A549 (cell line): ENCODE data around the gene SORL1. TPM values are rescaled to one million over a fixed set of nuclear protein-coding genes. Genes with fewer than 3 reads are reported as not detected.

Source experiments
- ATAC-seq, 2 experiments: fragments of 200-7000 bp in 1 of 2; fragments of >200 bp in 1 of 2; cut with Nextera tagmentation in 1 of 2; cut with Tn5 transposase in 1 of 2; 3 replicates each; pipeline versions ENCODE4 v1.8.0 to v1.9.1; 2018 to 2020; ENCODE audit warnings: mild to moderate bottlenecking in 1 of 2, moderate library complexity in 1 of 2
- CTCF ChIA-PET: fragments of 300-600 bp; sonication (Branson Sonifier 250); formaldehyde crosslinking; extraction: SDS; loops from one replicate; lab custom pipeline; 2021; ENCODE audit warnings: antibody characterized with exemption, inconsistent platforms; lab: Yijun Ruan, JAX
- POLR2A ChIA-PET: fragments of 350-600 bp; formaldehyde crosslinking; extraction: SDS; loops from one replicate; lab custom pipeline; 2021; ENCODE audit warnings: antibody characterized with exemption, inconsistent platforms; lab: Yijun Ruan, JAX
- DNase-seq, 2 experiments: peaks; one replicate each; pipeline versions ENCODE4 v3.0.0 to v3.0.0-alpha.2; 2011 to 2016; ENCODE audit warnings: low read depth in 1 of 2, low spot score in 1 of 2
- FAIRE-seq: peaks from 2 replicates; lab custom pipeline; 2011; peaks lifted over from hg19 to GRCh38; lab: Jason Lieb, UNC
- H3K27ac ChIP-seq, 2 experiments: fragments of >200 bp; sonication (Bioruptor Twin); formaldehyde crosslinking; 3 replicates each; pipeline ENCODE4 v1.5.1; 2016 to 2017
- H3K4me1 ChIP-seq: fragments of >200 bp; sonication (Bioruptor Twin); formaldehyde crosslinking; 3 replicates; pipeline ENCODE4 v1.6.1; 2016
- H3K4me2 ChIP-seq: fragments of >200 bp; sonication (Bioruptor Twin); formaldehyde crosslinking; 3 replicates; pipeline ENCODE4 v1.6.1; 2016
- H3K4me3 ChIP-seq: fragments of >200 bp; sonication (Bioruptor Twin); formaldehyde crosslinking; 3 replicates; pipeline ENCODE4 v1.5.1; 2016
- H3K9me3 ChIP-seq: fragments of >200 bp; sonication (Bioruptor Twin); formaldehyde crosslinking; 3 replicates; pipeline ENCODE4 v1.6.1; 2016
- CBX2 ChIP-seq: fragments of 200-600 bp; sonication (generic); IDR thresholded peaks from 2 replicates; pipeline ENCODE4 v1.6.1; 2016; ENCODE audit warnings: low read depth, mild to moderate bottlenecking, borderline replicate concordance
- CEBPB ChIP-seq, 2 experiments: fragments of >200 bp in 1 of 2; sonication (Bioruptor Twin) in 1 of 2; formaldehyde crosslinking in 1 of 2; IDR thresholded peaks; 2 replicates each; pipeline ENCODE4 v1.6.1; 2012 to 2016
- CTCF ChIP-seq: fragments of >200 bp; sonication (Bioruptor Twin); formaldehyde crosslinking; IDR thresholded peaks from 3 replicates; pipeline ENCODE4 v1.5.1; 2016
- EHF ChIP-seq: fragments of 250-450 bp; sonication (Bioruptor Pico); IDR thresholded peaks from 2 replicates; pipeline ENCODE4 v1.5.0; 2020; ENCODE audit warnings: mild to moderate bottlenecking
- FOSL2 ChIP-seq, 2 experiments: fragments of 450-650 bp in 1 of 2; fragments of >200 bp in 1 of 2; sonication (Bioruptor Twin) in 1 of 2; formaldehyde crosslinking; IDR thresholded peaks; 2 replicates each; pipeline versions ENCODE4 v1.5.0 to v1.6.1; 2016 to 2020; ENCODE audit warnings: mild to moderate bottlenecking in 1 of 2, moderate library complexity in 1 of 2
- GATA3 ChIP-seq: IDR thresholded peaks from 2 replicates; pipeline ENCODE4 v1.6.1; 2012; ENCODE audit warnings: borderline replicate concordance
- HDAC2 ChIP-seq: fragments of 200-600 bp; sonication (generic); IDR thresholded peaks from 2 replicates; pipeline ENCODE4 v1.6.1; 2016
- HMGXB4 ChIP-seq: fragments of 250-450 bp; sonication (Bioruptor Pico); IDR thresholded peaks from 2 replicates; pipeline ENCODE4 v1.5.0; 2021; ENCODE audit warnings: mild to moderate bottlenecking, moderate library complexity, borderline replicate concordance
- HOXA7 ChIP-seq: fragments of 250-450 bp; sonication (Bioruptor Pico); IDR thresholded peaks from 2 replicates; pipeline ENCODE4 v1.5.0; 2020; ENCODE audit warnings: mild to moderate bottlenecking, moderate library complexity
- HOXB5 ChIP-seq: fragments of 250-450 bp; sonication (Bioruptor Pico); IDR thresholded peaks from 2 replicates; pipeline ENCODE4 v1.5.0; 2020; ENCODE audit warnings: mild to moderate bottlenecking, moderate library complexity
- JUN ChIP-seq, 2 experiments: fragments of >200 bp; sonication (Bioruptor Twin); formaldehyde crosslinking; IDR thresholded peaks; 2 replicates in 1 of 2; 3 replicates in 1 of 2; pipeline ENCODE4 v1.6.1; 2016 to 2017
- MAFK ChIP-seq: fragments of 450-650 bp; IDR thresholded peaks from 2 replicates; pipeline ENCODE4 v1.6.1; 2014; ENCODE audit not compliant: partially characterized antibody
- MAX ChIP-seq: IDR thresholded peaks from 2 replicates; pipeline ENCODE4 v1.6.1; 2012
- MAZ ChIP-seq: fragments of 150-350 bp; IDR thresholded peaks from 2 replicates; pipeline ENCODE4 v1.6.1; 2014; ENCODE audit warnings: antibody characterized with exemption, low read depth, low read length, borderline replicate concordance
- MYC ChIP-seq: IDR thresholded peaks from 2 replicates; pipeline ENCODE4 v1.6.1; 2012; ENCODE audit warnings: mild to moderate bottlenecking, inconsistent platforms, low read length, improper control_type of control experiment, borderline replicate concordance
- NR3C1 ChIP-seq: fragments of >200 bp; sonication (Bioruptor Twin); formaldehyde crosslinking; IDR thresholded peaks from 3 replicates; pipeline ENCODE4 v1.6.1; 2017
- PHF8 ChIP-seq: fragments of 200-600 bp; sonication (generic); IDR thresholded peaks from 2 replicates; pipeline ENCODE4 v1.6.1; 2016; ENCODE audit warnings: low read depth, mild to moderate bottlenecking, antibody characterized with exemption, moderate library complexity, borderline replicate concordance
- POLR2A ChIP-seq: IDR thresholded peaks from 2 replicates; pipeline ENCODE4 v1.6.1; 2012; ENCODE audit warnings: mild to moderate bottlenecking, low read length
- RAD21 ChIP-seq, 2 experiments: fragments of >200 bp in 1 of 2; sonication (Bioruptor Twin) in 1 of 2; formaldehyde crosslinking in 1 of 2; IDR thresholded peaks in 1 of 2; conservative IDR thresholded peaks in 1 of 2; 2 replicates in 1 of 2; 3 replicates in 1 of 2; pipeline ENCODE4 v1.6.1; 2012 to 2018; ENCODE audit warnings: inconsistent platforms in 1 of 2
- RARB ChIP-seq: fragments of 250-450 bp; sonication (Bioruptor Pico); IDR thresholded peaks from 2 replicates; pipeline ENCODE4 v1.8.0; 2021; ENCODE audit warnings: mild to moderate bottlenecking, moderate library complexity
- REST ChIP-seq: fragments of 200-600 bp; sonication (generic); IDR thresholded peaks from 2 replicates; pipeline ENCODE4 v1.6.1; 2016; ENCODE audit warnings: antibody characterized with exemption, mild to moderate bottlenecking, moderate library complexity
- SMC3 ChIP-seq: fragments of >200 bp; sonication (Bioruptor Twin); formaldehyde crosslinking; IDR thresholded peaks from 3 replicates; pipeline ENCODE4 v1.6.1; 2018; ENCODE audit warnings: inconsistent platforms
- SREBF2 ChIP-seq: fragments of 450-650 bp; IDR thresholded peaks from 2 replicates; pipeline ENCODE4 v1.6.1; 2014; ENCODE audit warnings: mild to moderate bottlenecking, moderate library complexity
- TFCP2L1 ChIP-seq: fragments of 250-450 bp; sonication (Bioruptor Pico); IDR thresholded peaks from 2 replicates; pipeline ENCODE4 v1.5.0; 2021; ENCODE audit warnings: mild to moderate bottlenecking
- USF2 ChIP-seq: fragments of 450-650 bp; IDR thresholded peaks from 2 replicates; pipeline ENCODE4 v1.6.1; 2014; ENCODE audit warnings: antibody characterized with exemption
- ZFP36 ChIP-seq: fragments of 450-650 bp; IDR thresholded peaks from 2 replicates; pipeline ENCODE4 v1.6.1; 2014; ENCODE audit warnings: borderline replicate concordance; ENCODE audit not compliant: partially characterized antibody
- WGBS: methylation state at CpG from one replicate; pipeline ENCODE4 v1.1.6; 2017; ENCODE audit errors: missing lambda C conversion rate; 5-methylcytosine and 5-hydroxymethylcytosine counted together
- polyA plus RNA-seq, 4 experiments: library from polyadenylated mRNA; depleted of rRNA in 3 of 4; stranded (reverse); fragments of >200 nt; fragmentation: RNase III in 1 of 4; extraction: RNeasy Plus Mini Kit Qiagen cat#74134 plus additional on column Dnase treatment in 1 of 4; gene quantifications; 2 replicates in 3 of 4; 3 replicates in 1 of 4; pipeline ENCODE4 v1.2.3, GENCODE V29; 2011 to 2017

Gene SORL1
- polyA plus RNA-seq, 2 of the 4 experiments (the other 2 are of a cell fraction), result 0.45 to 3.8 TPM

- Histone ChIP-seq H3K9me3 (no peaks in the 10 kb centered on the region), H3K4me1 (no peaks in the 10 kb centered on the region), H3K4me2 (no peak overlapping the region), H3K27ac (no peak overlapping the region), H3K4me3 (no peak overlapping the region)
- no peak for TF ChIP-seq REST
- TF ChIP-seq SREBF2, result no peak
- TF ChIP-seq RAD21 (conservative IDR thresholded peaks at IDR 0.05 in 1 of 2, IDR thresholded peaks at IDR 0.05 in 1 of 2), result no peak
- TF ChIP-seq ZFP36, result no peak
- no peak for TF ChIP-seq EHF (CRISPR knock-in tag)
- TF ChIP-seq FOSL2 (IDR thresholded peaks at IDR 0.05), result no peak
- TF ChIP-seq FOSL2 (CRISPR knock-in tag; IDR thresholded peaks at IDR 0.05), result no peak
- TF ChIP-seq SMC3, result no peak
- TF ChIP-seq CEBPB (IDR thresholded peaks at IDR 0.05), result no peak
- no peak for TF ChIP-seq NR3C1
- TF ChIP-seq POLR2A, result no peak
- TF ChIP-seq GATA3, result no peak
- DNase-seq, result no peak
- 52% methylated on average over 2 of the region's 2 CpGs for WGBS
- POLR2A ChIA-PET, result no interaction called here
- no peak for FAIRE-seq
- CTCF ChIA-PET, result no interaction called here
- no peak for ATAC-seq
Measured at GRCh38 chr11:121420398-121420797, 31.7 kb upstream of the SORL1 start.

GRCh38 chr11:121421149-121421901 is 30.8 kb upstream of the SORL1 start:
- DNase-seq (no peak), FAIRE-seq (no peak)
- no peaks in the 10 kb centered on the region for H3K4me1 ChIP-seq
- no peak for TF ChIP-seq PHF8
- no peak for TF ChIP-seq MYC
- TF ChIP-seq MAX, result no peak
- no peak for TF ChIP-seq HDAC2
- no peak for TF ChIP-seq CTCF
- no peak for TF ChIP-seq CBX2
- TF ChIP-seq, all 56 proteins: peak for 0
- no peaks in the 10 kb centered on the region for H3K9me3 ChIP-seq
- ATAC-seq, result no peak
- H3K27ac ChIP-seq, result no peak overlapping the region
- no peak overlapping the region for H3K4me2 ChIP-seq
- ChIA-PET CTCF (interaction anchor here (0.9 kb wide), 1 partner anchor 35 kb away, joined by 3 read pairs; no protein-coding TSS in a partner anchor), POLR2A (no interaction called here)
- H3K4me3 ChIP-seq, result no peak overlapping the region
- 63% methylated on average over 4 of the region's 4 CpGs for WGBS

- H3K9me3 ChIP-seq, result no peaks in the 10 kb centered on the region
- DNase-seq, result no peak
- no peaks in the 10 kb centered on the region for H3K4me1 ChIP-seq
- no peak for ATAC-seq
- no peak for FAIRE-seq
- ChIA-PET POLR2A (no interaction called here), CTCF (no interaction called here)
- no peak overlapping the region for H3K27ac ChIP-seq
- H3K4me3 ChIP-seq, result no peak overlapping the region
- 19% methylated on average over 4 of the region's 4 CpGs for WGBS
- H3K4me2 ChIP-seq, result no peak overlapping the region
- TF ChIP-seq HMGXB4 (CRISPR knock-in tag) (no peak), HDAC2 (no peak), USF2 (no peak), HOXA7 (CRISPR knock-in tag) (no peak), RARB (CRISPR knock-in tag) (no peak), MAFK (no peak), TFCP2L1 (CRISPR knock-in tag) (no peak), MAZ (no peak), CBX2 (no peak), JUN (IDR thresholded peaks at IDR 0.05) (no peak), HOXB5 (CRISPR knock-in tag) (no peak)
Measured at GRCh38 chr11:121422675-121423074, 29.4 kb upstream of the SORL1 start.
